Measurements from ENCODE around the gene LIN37. TPM values are rescaled to one million over a fixed set of nuclear protein-coding genes. Genes with fewer than 3 reads are reported as not detected.

Gene LIN37
- total and polyA plus RNA-seq, 4 donors: 4.4 to 16.2 (median 13.8) TPM

DNA sequence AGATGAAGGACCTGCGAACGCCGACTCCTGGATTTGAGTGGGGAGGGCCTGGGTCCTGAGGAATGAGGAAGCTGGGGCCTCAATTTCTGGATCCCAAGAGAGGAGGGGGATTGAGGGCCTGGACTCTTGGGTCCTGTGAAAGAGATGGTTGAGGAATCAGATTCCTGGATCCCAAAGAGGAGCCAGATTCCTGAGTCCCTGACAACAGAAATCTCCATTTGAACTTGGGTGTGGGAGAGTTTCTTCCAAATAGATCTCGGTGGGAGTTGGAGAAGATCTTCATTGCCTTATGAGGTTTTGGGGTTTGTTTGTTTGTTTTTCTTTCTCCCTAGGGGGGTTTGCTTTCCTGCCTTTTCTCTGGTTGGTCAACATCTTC, 2.3 kb upstream of the LIN37 start:
- ATAC-seq (ENCODE audit: insufficient read depth, low FRiP score): no peak
- Histone ChIP-seq H3K9me3 (ENCODE audit: control insufficient read depth in 4 of 4, insufficient read depth in 3 of 4, low read length in 3 of 4) (no peaks in the 10 kb centered on the region), H3K36me3 (ENCODE audit: control insufficient read depth in 4 of 4, insufficient read depth in 4 of 4, low read length in 4 of 4) (peaks cover 0 to 9% (median 2%) of the 10 kb centered on the region in 4 donors), H3K4me1 (ENCODE audit: control insufficient read depth in 5 of 5, insufficient read depth in 5 of 5, low read length in 5 of 5) (peaks cover 0 to 30% (median 12%) of the 10 kb centered on the region in 5 donors), H3K9ac (ENCODE audit: insufficient read depth in 1 of 2, low read length in 2 of 2) (peak overlapping the region; percentile 30 to 73), H3K27me3 (ENCODE audit: control insufficient read depth in 3 of 3, insufficient read depth in 3 of 3, low read length in 2 of 3) (no peaks in the 10 kb centered on the region), H3K27ac (ENCODE audit: low read depth in 1 of 2, low read length in 1 of 2) (peak overlapping the region; percentile 47 to 69), H3K4me3 (peak overlapping the region; percentile 57)
- 9 to 26% methylated on average over 4 of the region's 4 CpGs for WGBS, 2 donors
- no peak for DNase-seq
- TF ChIP-seq, protein P1, sequence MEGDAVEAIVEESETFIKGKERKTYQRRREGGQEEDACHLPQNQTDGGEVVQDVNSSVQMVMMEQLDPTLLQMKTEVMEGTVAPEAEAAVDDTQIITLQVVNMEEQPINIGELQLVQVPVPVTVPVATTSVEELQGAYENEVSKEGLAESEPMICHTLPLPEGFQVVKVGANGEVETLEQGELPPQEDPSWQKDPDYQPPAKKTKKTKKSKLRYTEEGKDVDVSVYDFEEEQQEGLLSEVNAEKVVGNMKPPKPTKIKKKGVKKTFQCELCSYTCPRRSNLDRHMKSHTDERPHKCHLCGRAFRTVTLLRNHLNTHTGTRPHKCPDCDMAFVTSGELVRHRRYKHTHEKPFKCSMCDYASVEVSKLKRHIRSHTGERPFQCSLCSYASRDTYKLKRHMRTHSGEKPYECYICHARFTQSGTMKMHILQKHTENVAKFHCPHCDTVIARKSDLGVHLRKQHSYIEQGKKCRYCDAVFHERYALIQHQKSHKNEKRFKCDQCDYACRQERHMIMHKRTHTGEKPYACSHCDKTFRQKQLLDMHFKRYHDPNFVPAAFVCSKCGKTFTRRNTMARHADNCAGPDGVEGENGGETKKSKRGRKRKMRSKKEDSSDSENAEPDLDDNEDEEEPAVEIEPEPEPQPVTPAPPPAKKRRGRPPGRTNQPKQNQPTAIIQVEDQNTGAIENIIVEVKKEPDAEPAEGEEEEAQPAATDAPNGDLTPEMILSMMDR (IDR thresholded peaks at IDR 0.05; ENCODE audit: control extremely low read depth, extremely low read depth): no peak

DNA sequence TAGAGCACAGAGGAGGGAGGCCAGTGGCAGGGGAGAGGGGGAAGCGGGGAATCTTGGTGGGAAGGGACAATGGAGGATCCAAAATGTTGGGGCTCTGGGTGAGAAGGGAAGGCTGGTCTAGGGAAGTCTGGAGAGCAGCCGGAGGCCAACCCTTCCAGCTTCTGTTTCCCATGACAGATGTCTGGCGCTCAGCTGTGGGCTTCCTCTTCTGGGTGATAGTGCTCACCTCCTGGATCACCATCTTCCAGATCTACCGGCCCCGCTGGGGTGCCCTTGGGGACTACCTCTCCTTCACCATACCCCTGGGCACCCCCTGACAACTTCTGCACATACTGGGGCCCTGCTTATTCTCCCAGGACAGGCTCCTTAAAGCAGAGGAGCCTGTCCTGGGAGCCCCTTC, 1.8 kb upstream of the LIN37 start:
- ATAC-seq (ENCODE audit: insufficient read depth, low FRiP score): no peak
- H3K4me1 ChIP-seq (ENCODE audit: control insufficient read depth in 5 of 5, insufficient read depth in 5 of 5, low read length in 5 of 5): peaks cover 0 to 29% (median 12%) of the 10 kb centered on the region in 5 donors

GRCh38 chr19:35750167-35750566, 1.8 kb downstream of the LIN37 start:
- Histone ChIP-seq H3K27ac (ENCODE audit: low read depth in 1 of 2, low read length in 1 of 2) (no peak overlapping the region), H3K36me3 (ENCODE audit: control insufficient read depth in 4 of 4, insufficient read depth in 4 of 4, low read length in 4 of 4) (peaks cover 0 to 26% (median 12%) of the 10 kb centered on the region in 4 donors), H3K4me1 (ENCODE audit: control insufficient read depth in 5 of 5, insufficient read depth in 5 of 5, low read length in 5 of 5) (peaks cover 0 to 23% (median 8%) of the 10 kb centered on the region in 5 donors), H3K9ac (ENCODE audit: insufficient read depth in 1 of 2, low read length in 2 of 2) (no peak overlapping the region), H3K27me3 (ENCODE audit: control insufficient read depth in 3 of 3, insufficient read depth in 3 of 3, low read length in 2 of 3) (peaks cover 0 to 3% (median 0%) of the 10 kb centered on the region in 3 donors), H3K9me3 (ENCODE audit: control insufficient read depth in 4 of 4, insufficient read depth in 3 of 4, low read length in 3 of 4) (peaks cover 0 to 1% (median 0%) of the 10 kb centered on the region in 4 donors), H3K4me3 (no peak overlapping the region)
- WGBS, 2 donors: 82 to 90% methylated on average over 5 of the region's 5 CpGs
- DNase-seq: no peak
- no peak for ATAC-seq (ENCODE audit: insufficient read depth, low FRiP score)
- TF ChIP-seq, protein P1 (IDR thresholded peaks at IDR 0.05; ENCODE audit: control extremely low read depth, extremely low read depth): no peak

More for the DNA sequence above, 1.8 kb upstream of the LIN37 start:
- Histone ChIP-seq H3K27me3 (ENCODE audit: control insufficient read depth in 3 of 3, insufficient read depth in 3 of 3, low read length in 2 of 3) (no peaks in the 10 kb centered on the region), H3K9ac (ENCODE audit: insufficient read depth in 1 of 2, low read length in 2 of 2) (no peak overlapping the region), H3K9me3 (ENCODE audit: control insufficient read depth in 4 of 4, insufficient read depth in 3 of 4, low read length in 3 of 4) (no peaks in the 10 kb centered on the region), H3K27ac (ENCODE audit: low read depth in 1 of 2, low read length in 1 of 2) (no peak overlapping the region), H3K36me3 (ENCODE audit: control insufficient read depth in 4 of 4, insufficient read depth in 4 of 4, low read length in 4 of 4) (peaks cover 0 to 11% (median 2%) of the 10 kb centered on the region in 4 donors), H3K4me3 (no peak overlapping the region)
- TF ChIP-seq, protein P1 (IDR thresholded peaks at IDR 0.05; ENCODE audit: control extremely low read depth, extremely low read depth): no peak
- 78 to 86% methylated on average over 5 of the region's 5 CpGs for WGBS, 2 donors
- no peak for DNase-seq

Data from lung (tissue), 12 donors.